PC-3 (cell line): ENCODE results near the gene FBXO7.

Source experiments
- EZH2 ChIP-seq: fragments of 300-600 bp; sonication (generic); IDR thresholded peaks from one replicate; pipeline ENCODE4 v1.6.1; 2017; ENCODE audit warnings: antibody characterized with exemption, mild to moderate bottlenecking, low read length; ENCODE audit not compliant: unreplicated experiment
- TF ChIP-seq, protein P1 (sequence below): fragments of 300-600 bp; sonication (generic); conservative IDR thresholded peaks from 2 replicates; pipeline ENCODE4 v1.5.1; 2017; ENCODE audit warnings: antibody characterized with exemption, low read depth, mild to moderate bottlenecking, low read length

GRCh38 chr22:32532820-32533128 lies 58.2 kb downstream of the FBXO7 start:
- TF ChIP-seq, protein P1, sequence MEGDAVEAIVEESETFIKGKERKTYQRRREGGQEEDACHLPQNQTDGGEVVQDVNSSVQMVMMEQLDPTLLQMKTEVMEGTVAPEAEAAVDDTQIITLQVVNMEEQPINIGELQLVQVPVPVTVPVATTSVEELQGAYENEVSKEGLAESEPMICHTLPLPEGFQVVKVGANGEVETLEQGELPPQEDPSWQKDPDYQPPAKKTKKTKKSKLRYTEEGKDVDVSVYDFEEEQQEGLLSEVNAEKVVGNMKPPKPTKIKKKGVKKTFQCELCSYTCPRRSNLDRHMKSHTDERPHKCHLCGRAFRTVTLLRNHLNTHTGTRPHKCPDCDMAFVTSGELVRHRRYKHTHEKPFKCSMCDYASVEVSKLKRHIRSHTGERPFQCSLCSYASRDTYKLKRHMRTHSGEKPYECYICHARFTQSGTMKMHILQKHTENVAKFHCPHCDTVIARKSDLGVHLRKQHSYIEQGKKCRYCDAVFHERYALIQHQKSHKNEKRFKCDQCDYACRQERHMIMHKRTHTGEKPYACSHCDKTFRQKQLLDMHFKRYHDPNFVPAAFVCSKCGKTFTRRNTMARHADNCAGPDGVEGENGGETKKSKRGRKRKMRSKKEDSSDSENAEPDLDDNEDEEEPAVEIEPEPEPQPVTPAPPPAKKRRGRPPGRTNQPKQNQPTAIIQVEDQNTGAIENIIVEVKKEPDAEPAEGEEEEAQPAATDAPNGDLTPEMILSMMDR, result no peak
- TF ChIP-seq EZH2, result no peak
